Anterior cingulate cortex (tissue), 58 donors: ENCODE results near the gene CCR1.
A peak's percentile ranks its signal among the peaks of the same experiment; 100 is the strongest.
"Not testable (repeated sequence)": the region's sequence is repeated elsewhere in the genome, so short reads cannot be mapped to it uniquely, and the experiment has no call there.

Experiments
- DNase-seq, 58 donors: peaks; one replicate each; lab custom pipeline; 2025; lab: John Stamatoyannopoulos, UW

The CCR1 gene

DNA sequence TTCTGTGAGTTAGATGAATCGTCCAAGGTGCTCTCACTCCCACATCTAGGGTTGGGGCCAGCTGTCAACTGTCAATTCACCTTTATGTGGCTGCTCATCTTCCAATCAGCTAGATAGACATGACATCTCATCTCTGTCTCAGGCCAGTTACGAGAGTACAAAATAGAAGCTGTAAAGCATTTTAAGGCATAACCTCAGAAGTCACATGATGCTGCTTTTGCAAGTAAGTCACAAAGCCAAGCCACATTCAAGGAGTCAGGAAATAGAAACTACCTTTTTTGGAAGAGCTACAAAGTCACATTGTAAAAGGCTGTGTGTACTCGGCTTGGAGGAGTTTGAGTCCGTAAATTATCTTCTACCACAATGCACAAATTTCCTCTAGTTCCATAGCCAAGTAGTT, 5.1 kb upstream of the CCR1 start:
- no peak for DNase-seq

DNA sequence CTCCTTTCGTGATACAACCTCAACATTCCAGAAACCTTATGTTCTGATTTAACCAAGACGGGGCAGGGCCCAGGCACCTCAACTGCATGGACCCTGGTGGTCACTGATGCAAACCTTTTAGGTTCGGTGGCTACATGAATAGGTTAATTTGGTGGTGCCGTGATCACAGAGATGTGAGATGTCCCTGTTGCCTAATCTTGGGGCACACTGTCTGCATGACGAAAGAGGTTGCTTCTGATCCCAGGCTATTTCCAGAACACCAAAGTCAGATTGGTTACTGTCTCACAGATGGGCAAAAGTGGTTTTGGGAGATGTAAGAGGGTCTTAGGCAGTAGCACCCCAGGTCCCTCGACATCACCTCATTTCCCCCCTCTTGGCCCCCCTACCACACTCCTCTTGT, 4.0 kb upstream of the CCR1 start:
- no peak for DNase-seq

DNA sequence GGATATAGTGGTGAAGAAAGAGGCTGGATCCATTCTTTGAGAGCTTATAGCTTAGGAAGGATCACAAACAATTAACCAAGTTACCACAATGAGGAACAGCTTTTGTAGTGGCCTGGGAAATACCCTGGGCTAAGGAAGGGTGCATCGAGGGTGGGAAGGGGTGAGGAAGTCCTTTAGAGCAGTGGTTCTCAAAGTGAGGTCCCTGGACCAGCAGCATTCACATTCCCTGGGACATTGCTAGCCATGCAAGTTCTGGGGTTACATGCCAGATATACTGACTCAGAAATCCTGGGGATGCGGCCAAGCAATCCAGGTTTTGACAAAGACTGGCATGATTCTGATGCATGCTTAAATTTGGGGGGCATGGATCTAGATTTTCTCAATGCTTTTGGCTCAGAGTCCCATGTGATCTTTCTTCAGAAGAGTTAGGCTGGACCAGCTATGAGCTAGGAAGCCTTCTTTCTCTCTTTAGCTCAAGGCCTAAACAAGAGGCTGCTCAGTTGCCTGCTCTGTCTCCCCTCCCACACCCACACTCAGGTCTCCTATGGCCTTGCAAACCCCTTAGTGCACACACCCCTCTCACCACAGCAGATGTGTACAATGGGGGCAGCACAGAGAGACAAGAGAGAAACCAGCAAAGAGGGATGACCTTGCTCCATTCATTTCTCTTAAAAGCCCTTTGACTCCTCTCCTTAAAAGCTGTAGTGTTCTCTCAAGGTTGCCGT, 1.8 kb upstream of the CCR1 start:
- no peak for DNase-seq

DNA sequence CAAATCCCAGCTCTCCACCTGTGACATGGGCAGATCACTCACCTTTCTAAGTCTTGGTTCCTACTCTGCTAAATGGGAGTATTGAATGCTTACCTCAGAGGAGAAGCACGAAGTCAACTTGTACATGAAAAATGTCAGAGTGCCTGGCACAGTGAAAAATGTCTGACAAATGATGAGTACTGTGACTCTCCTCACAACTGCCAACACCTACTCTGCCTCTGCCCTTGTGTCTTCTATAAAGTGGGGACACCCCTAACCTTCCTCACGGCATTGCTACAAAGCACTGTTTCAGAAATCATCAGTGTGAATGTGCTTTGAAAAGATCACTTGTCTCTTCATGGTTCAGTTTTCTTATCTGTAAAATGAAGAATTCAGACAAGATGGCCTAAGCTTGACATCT, 940 bp upstream of the CCR1 start:
- no peak for DNase-seq

DNA sequence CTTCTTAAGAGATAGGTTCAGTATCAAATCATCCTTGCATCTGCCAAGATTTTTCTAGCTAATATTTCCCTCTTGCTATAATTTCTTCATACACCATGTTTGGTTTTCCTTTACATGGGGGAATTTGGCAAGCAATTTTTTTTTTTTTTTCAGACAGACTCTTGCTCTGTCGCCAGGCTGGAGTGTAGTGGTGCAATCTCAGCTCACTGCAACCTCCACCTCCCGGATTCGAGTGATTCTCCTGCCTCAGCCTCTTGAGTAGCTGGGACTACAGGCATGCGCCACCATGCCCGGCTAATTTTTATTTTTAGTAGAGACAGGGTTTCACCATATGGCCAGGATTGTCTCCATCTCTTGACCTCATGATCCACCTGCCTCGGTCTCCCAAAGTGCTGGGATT, 599 bp downstream of the CCR1 start:
- not testable (repeated sequence) for DNase-seq

DNA sequence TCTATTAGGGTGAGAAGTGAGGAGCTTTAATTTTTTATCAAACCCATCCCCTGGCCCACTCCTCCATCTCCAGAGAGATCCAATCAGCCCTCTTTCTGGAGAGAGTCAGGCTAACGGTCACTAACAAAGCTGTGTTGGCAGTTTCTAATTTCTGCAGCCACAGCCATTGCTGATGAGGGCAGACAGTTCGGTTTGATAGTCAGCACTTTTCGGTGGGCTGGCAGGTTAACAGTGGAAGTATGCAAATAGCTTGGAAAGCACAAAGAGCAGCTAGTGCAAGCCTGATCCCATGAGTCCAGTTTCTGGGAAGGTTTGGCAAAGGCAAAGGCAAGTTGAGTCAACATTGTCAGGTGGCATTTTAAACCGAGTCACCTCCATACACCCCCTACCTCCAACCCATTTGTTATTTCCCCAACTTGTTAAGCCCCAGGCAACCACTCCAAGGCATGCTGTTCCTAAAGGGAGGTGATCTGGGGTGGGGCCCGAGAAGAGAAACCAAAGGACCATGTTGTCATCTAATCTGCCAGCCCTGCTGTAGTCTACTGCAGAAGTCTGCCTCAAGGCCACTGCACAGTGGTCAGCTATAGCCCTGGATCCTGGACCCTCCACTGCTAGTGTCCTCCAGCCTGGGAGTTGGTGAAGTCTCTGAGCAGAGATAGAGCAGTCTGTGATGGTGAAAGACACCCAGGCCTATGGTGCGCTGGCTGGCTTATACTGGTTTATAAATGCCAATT, 1.7 kb downstream of the CCR1 start:
- peak in 1 of 58 donors; percentile 17 for DNase-seq

DNA sequence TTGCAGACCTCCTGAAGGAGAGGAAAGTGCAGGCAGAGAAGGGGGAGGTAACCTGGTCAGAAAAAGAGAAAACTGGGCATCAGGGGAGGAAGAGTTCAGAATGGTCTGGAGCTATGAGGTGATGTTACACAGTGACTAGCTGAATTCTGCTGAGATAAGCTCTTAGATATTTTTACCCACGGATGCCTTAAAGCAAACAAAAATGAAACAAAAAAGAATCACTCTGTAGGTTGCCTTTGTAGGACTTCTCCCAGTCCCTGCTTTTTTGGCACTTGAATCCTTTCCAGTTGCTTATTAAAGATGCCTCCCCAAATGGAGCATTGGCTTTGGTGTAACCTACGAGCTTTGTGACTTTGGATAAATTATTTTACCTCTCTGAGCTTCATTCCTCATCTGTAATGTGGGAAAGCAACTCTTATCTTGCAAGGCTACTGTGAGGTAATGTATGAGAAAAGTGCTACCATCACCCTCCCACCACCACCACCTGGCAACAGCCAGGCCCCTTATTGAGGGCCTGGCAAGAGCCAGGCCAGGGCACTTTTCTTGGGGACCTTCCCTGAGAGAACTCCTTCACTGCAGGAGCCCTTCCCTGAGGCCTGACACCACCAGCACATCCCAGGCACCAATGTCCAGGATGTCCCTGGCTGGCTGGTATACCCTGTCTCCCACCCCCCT, 2.7 kb downstream of the CCR1 start:
- no peak for DNase-seq

DNA sequence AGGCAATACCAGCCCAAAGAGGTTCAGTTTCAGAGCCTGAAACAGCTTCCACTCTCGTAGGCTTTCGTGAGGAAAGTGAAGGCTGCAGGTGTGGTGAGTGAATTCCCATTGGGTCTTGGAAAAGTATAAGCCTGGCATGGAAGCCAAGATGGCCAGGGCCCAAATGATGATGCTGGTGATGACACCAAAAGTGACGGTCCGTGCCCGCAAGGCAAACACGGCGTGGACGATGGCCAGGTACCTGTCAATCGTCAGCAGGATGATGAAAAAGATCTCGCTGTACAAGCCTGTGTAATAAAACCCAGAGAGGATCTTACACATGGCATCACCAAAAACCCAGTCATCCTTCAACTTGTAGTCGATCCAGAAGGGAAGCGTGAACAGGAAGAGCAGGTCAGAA, 4.4 kb downstream of the CCR1 start:
- DNase-seq, result no peak

DNA sequence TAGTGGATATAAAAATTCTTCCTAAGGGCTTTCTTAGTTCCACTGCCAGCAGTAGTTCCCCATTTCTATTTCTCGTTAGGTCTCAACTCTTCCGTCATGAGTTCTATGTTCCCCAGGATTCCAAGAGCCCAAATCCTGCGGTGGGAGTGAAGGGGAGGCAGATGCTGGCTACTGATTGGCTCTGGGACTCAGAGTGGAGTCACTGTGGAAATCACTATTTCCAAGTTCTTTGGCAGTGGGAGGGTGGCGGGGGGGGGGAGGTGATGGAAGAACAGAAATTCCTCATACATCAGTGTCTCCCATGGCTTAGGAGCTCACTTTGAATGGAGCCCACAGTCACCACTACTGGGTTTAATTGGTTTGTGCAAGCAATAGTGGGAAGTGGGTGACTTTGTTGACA, 5.6 kb downstream of the CCR1 start:
- no peak for DNase-seq

DNA sequence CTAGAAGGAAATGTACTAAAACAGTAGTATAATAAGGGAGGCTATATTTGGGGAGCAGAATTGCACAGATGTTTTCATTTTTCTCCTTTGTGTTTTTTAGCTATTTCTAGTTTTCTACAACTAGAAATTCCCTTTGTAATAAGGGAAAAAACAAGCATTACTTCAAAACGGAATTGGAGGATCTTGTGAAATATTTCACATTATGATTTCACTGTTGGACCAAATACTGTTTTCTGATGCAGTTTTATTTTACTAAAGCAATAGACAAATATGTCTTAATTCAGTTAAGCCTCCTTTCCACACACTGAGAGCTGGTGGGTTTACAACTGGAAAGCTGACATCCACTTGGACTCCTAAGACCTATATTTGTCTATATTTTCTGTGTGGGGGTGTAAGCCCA, 7.3 kb downstream of the CCR1 start:
- no peak for DNase-seq

DNA sequence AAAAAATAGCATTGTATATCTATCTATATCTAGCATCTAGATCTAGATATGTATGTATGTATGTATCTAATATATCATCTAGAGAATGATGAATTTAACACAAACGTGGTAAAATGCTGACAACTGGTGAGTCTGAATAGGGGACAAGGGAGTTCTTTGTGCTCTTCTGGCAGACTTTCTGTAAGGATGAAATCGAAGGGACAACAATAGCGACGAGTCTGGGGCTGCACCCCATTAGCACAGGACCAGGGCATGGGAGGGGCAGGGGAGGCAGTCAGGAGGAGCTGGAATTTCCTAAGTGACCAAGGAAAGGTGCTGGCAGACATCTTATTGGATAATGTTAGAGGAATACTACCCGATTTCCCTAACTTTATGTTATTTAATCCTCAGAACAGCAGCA, 7.9 kb downstream of the CCR1 start:
- peak in 2 of 58 donors; percentile 3 to 13 for DNase-seq

DNA sequence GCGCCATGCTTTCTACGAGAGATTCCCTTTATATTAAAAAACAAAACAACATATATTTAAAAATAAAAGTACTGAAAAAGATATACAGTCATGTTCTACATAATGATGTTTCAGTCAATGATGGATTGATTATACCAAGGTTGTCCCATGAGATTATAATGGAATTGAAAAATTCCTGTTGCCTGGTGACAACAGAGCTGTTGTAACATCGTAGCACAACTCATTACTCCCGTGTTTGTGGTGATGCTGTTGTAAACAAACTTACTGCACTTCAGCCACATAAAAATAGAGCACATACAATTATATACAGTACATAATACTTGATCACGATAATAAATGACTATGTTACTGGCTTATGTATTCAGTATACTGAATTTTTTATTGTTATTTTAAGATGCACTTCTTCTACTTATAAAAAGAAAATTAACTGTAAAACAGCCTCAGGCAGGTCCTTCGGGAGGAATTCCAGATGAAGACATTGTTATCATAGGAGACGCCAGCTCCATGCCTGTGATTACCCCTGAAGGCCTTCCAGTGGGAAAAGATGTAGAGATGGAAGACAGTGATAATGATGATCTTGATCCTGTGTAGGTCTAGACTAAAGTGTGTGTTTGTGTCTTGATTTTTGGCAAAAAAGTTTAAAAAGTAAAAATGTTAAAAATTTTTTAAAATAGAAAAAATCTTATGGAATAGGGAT, 11.7 kb downstream of the CCR1 start:
- DNase-seq, result no peak

DNA sequence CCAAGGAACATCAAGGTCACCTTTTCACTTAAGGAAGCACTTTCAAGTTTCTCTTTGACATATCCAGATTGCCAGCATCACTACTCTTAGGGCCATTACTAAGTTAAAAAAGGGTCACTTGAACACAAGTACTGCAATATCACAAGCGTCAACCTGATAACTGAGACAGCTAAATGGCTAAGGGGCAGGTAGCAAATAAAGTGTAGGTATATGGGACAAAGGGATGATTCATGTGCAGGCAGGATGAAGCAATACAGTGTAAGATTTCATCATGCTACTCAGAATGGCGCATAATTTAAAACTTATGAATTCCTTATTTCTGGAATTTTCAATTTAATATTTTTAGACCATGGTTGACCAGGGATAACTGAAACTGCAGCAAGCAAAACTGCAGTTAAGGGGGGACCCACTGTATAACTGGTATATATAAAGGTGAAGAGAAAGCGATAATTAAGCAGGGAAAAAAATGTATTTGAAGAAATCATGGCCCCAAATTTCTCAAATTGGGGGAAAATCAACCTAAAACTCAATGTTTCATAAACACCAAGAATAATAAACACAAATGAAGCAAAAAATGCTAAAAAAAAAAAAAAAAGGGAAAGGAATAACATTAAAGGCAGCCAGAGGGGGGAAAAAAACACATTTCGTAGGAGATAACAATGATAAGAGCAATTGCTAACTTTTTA, 13.1 kb downstream of the CCR1 start:
- DNase-seq, result no peak

DNA sequence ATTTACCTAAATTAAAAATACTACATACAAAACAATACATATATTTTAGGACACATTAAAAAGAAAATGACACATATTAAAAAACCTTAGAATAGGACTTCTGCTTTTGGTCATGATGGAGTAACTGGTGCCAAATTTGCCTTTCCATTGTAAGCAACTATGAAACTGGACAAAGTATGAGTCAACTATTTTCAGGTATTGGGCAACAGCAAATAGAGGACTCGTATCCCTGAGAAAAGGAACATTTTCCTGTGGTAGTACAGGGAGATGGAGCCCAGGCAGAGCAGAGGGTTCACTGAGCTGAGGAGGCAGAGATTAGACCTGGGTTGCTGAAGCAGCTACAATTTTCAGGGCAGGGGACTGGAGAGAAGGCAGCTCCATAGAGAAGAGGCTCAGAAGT, 14.7 kb downstream of the CCR1 start:
- DNase-seq, result no peak

DNA sequence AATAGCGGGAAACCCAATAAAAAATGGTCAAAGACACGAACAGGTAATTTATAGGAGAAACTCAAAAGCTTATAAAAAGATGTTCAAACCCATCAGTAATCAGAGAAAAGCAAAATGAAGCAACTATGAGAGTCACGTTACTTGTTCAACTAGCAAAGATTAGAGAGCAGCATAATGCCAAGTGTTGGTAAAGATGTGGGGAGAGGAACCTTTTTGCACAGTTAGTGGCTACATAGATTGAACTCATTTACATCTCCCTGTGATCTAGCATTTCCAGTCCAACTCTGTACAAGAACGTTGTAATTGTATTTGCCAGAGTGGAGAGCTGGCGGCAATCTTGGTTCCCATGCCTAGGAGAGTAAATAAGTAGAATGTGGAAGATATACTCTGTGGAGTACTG, 15.2 kb downstream of the CCR1 start:
- no peak for DNase-seq

DNA sequence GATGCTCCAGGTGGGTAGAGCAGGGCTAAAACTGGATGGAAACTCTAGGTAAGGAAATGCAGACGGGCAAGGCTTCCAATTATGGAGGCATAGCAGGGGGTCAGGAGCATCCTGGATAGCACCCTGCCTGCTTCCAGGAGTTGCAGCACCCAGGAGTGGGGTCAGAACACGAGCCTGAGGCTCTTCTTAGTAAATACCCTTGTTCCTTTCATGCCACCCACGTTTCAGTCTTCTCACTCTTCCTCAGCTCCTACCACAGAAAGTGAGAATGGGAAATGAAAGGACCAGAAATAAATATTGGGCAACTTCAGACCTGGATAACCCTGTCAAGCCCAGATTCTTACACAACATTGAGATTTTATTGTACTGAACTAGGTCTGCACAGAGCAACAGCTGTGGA, 16.4 kb downstream of the CCR1 start:
- peak in 1 of 58 donors; percentile 23 for DNase-seq

DNA sequence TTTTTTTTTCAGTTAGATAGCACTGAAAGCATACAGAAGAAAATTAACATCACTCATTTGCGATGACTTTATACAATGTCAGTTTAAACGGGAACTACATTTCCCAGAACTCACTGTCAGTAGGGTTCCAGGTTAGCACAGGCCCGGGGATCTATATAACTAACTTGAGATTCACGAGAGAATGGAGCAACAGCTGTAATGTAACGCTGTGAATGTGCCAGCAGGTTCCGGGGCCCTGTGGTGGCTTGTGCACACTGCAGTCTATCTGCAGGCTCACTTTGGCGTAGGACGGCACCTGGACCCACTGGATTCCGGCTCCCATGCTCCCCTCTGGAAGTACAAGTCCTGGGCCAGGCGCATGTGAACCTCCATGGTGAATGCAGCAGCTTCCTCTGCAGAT, 19.4 kb downstream of the CCR1 start:
- DNase-seq, result no peak

DNA sequence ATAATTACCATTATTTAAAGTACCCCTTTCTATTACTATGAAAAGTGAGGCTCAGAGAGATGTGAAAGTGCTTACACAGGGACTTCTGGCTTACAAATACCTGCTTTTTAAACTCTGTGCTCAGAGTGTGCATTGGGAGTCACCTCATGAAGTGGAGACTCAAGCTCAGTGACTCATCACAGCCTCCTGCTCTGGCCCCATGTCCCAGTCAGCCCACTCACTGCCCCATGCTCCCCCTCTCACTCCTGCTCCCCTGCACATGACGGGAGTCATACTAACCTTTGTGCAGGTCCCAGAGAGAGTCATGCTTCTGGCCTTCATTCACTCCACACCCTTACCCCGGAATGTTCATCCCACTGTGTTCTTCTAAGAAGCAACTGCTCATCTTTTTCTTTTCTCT, 20.2 kb downstream of the CCR1 start:
- no peak for DNase-seq

DNA sequence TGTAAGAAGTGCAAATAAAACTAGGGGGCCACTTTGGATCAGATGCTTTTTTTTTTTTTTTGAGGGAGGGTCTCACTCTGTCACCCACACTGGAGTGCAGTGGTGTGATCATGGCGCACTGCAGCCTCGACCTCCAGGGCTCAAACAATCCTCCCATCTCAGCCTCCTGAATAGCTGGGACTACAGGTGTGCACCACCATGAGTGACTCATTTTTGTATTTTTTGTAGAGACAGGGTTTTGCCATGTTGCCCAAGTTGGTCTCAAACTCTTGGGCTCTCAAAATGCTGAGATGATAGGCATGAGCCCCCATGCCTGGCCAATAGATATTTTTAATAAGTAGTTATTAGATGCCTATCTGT, 20.8 kb downstream of the CCR1 start:
- DNase-seq, result no peak

DNA sequence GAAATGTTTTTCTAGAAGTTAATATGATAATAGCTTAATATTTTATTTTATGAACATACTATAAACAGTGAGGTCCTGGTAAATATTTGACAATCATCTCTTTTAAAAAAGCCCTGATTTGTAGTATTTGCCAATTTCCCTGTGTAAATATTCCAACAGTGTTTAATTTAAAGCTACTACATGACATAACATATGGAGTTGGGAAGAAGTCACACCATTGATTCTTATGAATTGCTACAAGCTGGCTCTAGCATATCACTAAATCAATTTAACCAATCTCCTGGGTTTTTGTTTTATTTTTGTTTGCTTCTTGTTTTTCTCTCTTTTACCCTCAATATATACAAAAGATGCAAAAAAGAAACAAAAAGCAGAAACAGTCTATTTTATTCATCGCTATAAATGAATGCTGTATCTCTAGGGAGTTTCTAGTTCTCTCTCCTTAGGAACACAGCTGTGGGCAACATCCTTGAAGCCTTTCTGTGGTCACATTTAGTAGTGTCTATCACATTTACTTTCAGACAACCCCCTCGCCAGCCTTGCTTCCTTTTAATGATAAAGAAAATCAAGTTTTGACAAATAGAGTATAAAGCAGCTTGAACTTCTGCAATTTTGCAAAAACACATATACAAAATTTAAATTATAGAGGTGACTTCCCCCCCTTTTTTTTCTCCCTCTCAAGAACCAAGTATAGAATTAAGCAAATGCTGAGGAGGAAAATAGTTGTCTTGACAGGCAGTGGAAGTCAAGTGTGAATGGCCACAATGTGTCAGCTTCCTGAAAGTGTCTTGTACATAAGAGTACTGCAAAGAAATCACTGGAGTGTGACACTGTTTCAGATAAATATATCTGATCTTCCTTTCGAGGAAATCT, 21.4 kb downstream of the CCR1 start:
- DNase-seq, result no peak
